Gastrocnemius medialis (tissue), 4 donors: ENCODE data around the gene LY86. TPM values are rescaled to one million over a fixed set of nuclear protein-coding genes. Genes with fewer than 3 reads are reported as not detected.

Experiments used
- ATAC-seq, 2 donors: fragments of 150-250 bp; one replicate each; pipeline ENCODE4 v1.9.1; 2016
- DNase-seq, 2 donors: peaks; one replicate each; pipeline ENCODE4 v3.0.0-alpha.2; 2019
- H3K27ac ChIP-seq, 4 donors: fragments of 200-600 bp; sonication (generic); 1 replicate in 1 of 4; 2 replicates in 3 of 4; pipeline ENCODE4 v1.5.1; 2016 to 2018; ENCODE audit warnings: mild to moderate bottlenecking in 2 of 4, moderate library complexity in 1 of 4
- H3K27me3 ChIP-seq, 3 donors: fragments of 200-600 bp; sonication (generic) in 2 of 3; 1 replicate in 1 of 3; 2 replicates in 2 of 3; pipeline versions ENCODE4 v1.5.1 to v1.6.0; 2016 to 2019; ENCODE audit warnings: mild to moderate bottlenecking in 1 of 3, moderate library complexity in 1 of 3
- H3K36me3 ChIP-seq, 2 donors: fragments of 200-600 bp; sonication (generic) in 1 of 2; one replicate each; pipeline ENCODE4 v1.5.1; 2017 to 2018
- H3K4me1 ChIP-seq, 2 donors: fragments of 200-600 bp; sonication (generic) in 1 of 2; one replicate each; pipeline ENCODE4 v1.5.1; 2016 to 2017; ENCODE audit warnings: mild to moderate bottlenecking in 2 of 2
- H3K4me3 ChIP-seq, 4 donors: fragments of 200-600 bp; sonication (generic) in 3 of 4; 1 replicate in 1 of 4; 2 replicates in 3 of 4; pipeline ENCODE4 v1.5.1; 2016 to 2019; ENCODE audit warnings: mild to moderate bottlenecking in 2 of 4
- H3K9me3 ChIP-seq, 3 donors: fragments of 200-600 bp; sonication (generic) in 2 of 3; 1 replicate in 1 of 3; 2 replicates in 2 of 3; pipeline ENCODE4 v1.5.1; 2016 to 2019
- POLR2A ChIP-seq, 2 donors: fragments of 450-650 bp; IDR thresholded peaks; one replicate each; pipeline ENCODE4 v1.6.1; 2017; ENCODE audit warnings: antibody characterized with exemption in 2 of 2, mild to moderate bottlenecking in 2 of 2, moderate library complexity in 2 of 2
- in situ Hi-C, 4 donors: fragments of 200-750 bp; cut with MboI; loops; one replicate each; pipeline versions ENCODE4 v1.15.0 to v1.8.0; 2017; ENCODE audit warnings: low sequenced_read_pairs in 4 of 4
- intact Hi-C: fragments of 100-400 bp; cut with DNase I; formaldehyde crosslinking; loops from one replicate; pipeline ENCODE4 v1.15.1; 2023; ENCODE audit warnings: low total_unique reads
- total RNA-seq, 4 donors: library from RNA; depleted of rRNA; stranded (reverse); fragments of >200 nt; gene quantifications; one replicate each; pipeline versions ENCODE4 v1.1.0 to v1.2.3, GENCODE V29; 2016
- TF ChIP-seq, protein P1 (sequence below), 5 experiments: fragments of 450-650 bp in 3 of 5; fragments of 200-600 bp in 2 of 5; sonication (generic) in 2 of 5; IDR thresholded peaks in 4 of 5; conservative IDR thresholded peaks in 1 of 5; 1 replicate in 4 of 5; 2 replicates in 1 of 5; pipeline ENCODE4 v1.5.1; 2016 to 2019; ENCODE audit warnings: antibody characterized with exemption in 5 of 5, mild to moderate bottlenecking in 3 of 5, moderate library complexity in 3 of 5

LY86 gene
- total RNA-seq, 4 donors from 2014 or later = 0.49 to 1.3 TPM; not detected in 2

DNA sequence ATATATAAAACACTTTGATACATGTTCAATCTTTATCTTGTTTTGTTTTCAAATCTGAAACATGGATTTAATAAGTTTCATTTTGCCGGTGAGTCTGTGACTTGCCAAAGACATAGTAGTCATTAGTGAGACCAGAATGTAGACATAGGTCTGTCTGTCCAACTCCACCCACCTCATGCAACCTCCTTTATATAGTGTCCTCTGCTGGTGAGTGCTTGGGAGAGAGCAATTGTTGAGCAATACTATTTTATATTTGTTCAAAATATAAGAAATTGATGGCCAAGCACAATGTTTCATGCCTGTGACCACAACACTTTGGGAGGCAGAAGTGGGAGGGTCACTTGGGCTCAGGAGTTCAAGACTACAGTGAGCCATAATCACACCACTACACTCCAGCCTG is 10.8 kb upstream of the LY86 start:
- no peaks in the 10 kb centered on the region for H3K9me3 ChIP-seq
- no peaks in the 10 kb centered on the region for H3K36me3 ChIP-seq
- DNase-seq = no peak
- intact Hi-C loops = no loop called here
- H3K27ac ChIP-seq = no peak overlapping the region
- no peak for ATAC-seq
- H3K27me3 ChIP-seq = no peaks in the 10 kb centered on the region
- no peak overlapping the region for H3K4me3 ChIP-seq
- no peaks in the 10 kb centered on the region for H3K4me1 ChIP-seq
- TF ChIP-seq, protein P1, sequence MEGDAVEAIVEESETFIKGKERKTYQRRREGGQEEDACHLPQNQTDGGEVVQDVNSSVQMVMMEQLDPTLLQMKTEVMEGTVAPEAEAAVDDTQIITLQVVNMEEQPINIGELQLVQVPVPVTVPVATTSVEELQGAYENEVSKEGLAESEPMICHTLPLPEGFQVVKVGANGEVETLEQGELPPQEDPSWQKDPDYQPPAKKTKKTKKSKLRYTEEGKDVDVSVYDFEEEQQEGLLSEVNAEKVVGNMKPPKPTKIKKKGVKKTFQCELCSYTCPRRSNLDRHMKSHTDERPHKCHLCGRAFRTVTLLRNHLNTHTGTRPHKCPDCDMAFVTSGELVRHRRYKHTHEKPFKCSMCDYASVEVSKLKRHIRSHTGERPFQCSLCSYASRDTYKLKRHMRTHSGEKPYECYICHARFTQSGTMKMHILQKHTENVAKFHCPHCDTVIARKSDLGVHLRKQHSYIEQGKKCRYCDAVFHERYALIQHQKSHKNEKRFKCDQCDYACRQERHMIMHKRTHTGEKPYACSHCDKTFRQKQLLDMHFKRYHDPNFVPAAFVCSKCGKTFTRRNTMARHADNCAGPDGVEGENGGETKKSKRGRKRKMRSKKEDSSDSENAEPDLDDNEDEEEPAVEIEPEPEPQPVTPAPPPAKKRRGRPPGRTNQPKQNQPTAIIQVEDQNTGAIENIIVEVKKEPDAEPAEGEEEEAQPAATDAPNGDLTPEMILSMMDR (IDR thresholded peaks at IDR 0.05 in 4 of 5, conservative IDR thresholded peaks at IDR 0.05 in 1 of 5) = no peak
- TF ChIP-seq POLR2A (IDR thresholded peaks at IDR 0.05) = no peak
- in situ Hi-C loops = no loop called here

DNA sequence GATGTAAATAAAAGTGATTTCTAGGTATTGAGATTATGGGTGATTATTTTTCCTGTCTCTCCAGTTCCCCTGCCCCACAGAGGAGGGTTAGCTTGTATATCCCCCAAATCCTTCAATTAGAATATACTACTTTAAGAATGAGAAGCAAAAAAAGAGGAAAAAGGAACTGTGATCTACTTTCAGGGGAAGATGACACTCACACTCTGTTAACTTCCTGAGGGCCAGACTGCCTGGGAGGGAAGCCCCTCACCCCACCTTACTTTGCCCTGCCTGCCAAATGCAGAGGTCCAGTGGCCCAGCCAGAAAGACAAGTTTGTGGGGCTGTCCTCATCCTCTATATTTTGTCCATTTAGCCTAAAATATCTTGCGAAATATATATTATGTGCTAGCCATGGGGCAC is 9.2 kb upstream of the LY86 start:
- DNase-seq (no peak), ATAC-seq (no peak)
- no peak overlapping the region for H3K4me3 ChIP-seq
- no peak overlapping the region for H3K27ac ChIP-seq
- in situ Hi-C loops (no loop called here), intact Hi-C loops (no loop called here)
- H3K36me3 ChIP-seq = no peaks in the 10 kb centered on the region
- H3K27me3 ChIP-seq = no peaks in the 10 kb centered on the region
- no peaks in the 10 kb centered on the region for H3K9me3 ChIP-seq
- TF ChIP-seq, protein P1 (IDR thresholded peaks at IDR 0.05 in 4 of 5, conservative IDR thresholded peaks at IDR 0.05 in 1 of 5) = no peak
- no peak for TF ChIP-seq POLR2A (IDR thresholded peaks at IDR 0.05)
- H3K4me1 ChIP-seq = no peaks in the 10 kb centered on the region

DNA sequence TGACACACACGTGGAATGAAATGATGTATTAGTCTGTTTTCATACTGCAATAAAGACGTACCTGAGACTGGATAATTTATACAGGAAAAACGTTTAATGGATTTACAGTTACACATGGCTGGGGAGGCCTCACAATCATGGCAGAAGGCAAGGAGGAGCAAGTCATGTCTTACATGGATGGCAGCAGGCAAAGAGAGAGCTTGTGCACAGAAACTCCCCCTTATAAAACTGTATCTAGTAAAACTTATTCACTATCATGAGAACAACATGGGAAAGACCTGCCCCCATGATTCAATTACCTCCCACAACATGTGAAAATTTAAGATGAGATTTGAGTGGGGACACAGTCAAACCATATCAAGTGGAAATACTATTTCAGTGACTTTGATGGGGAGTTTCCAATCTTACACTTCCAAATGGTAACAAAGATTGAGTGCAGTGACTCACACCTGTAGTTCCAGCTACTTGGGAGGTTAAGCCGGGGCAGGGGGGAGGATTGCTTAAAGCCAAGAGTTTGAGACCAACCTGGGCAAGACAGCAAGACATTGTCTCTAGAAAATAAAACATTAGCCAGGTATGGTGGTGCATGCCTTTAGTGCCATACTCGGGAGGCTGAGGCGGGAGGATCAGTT is 8.2 kb upstream of the LY86 start:
- intact Hi-C loops (no loop called here), in situ Hi-C loops (no loop called here)
- H3K4me1 ChIP-seq = no peaks in the 10 kb centered on the region
- TF ChIP-seq, protein P1 (IDR thresholded peaks at IDR 0.05 in 4 of 5, conservative IDR thresholded peaks at IDR 0.05 in 1 of 5) = no peak
- no peak for TF ChIP-seq POLR2A (IDR thresholded peaks at IDR 0.05)
- no peak overlapping the region for H3K27ac ChIP-seq
- no peaks in the 10 kb centered on the region for H3K27me3 ChIP-seq
- H3K9me3 ChIP-seq = no peaks in the 10 kb centered on the region
- no peaks in the 10 kb centered on the region for H3K36me3 ChIP-seq
- DNase-seq = no peak
- ATAC-seq = no peak
- H3K4me3 ChIP-seq = no peak overlapping the region

DNA sequence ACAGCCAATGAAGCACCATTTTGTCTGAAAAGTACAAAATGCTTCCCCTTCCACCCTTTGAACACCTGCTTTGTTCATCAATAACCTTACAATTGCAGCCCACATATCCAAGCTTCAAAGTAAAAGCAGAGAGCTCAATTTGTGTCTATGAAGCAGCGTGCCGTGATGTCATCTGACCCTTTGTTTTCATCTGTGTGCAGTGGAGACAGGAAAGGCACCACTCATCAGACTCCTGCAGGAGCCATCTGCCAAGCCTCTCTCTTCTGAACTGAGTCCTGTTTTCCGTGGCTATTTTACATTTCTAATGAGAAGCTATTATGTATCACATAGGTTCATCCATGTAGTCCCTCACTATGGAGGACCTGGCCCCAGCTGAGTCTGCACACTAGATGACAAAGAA is 7.5 kb upstream of the LY86 start:
- no peaks in the 10 kb centered on the region for H3K4me1 ChIP-seq
- intact Hi-C loops = no loop called here
- DNase-seq = no peak
- H3K9me3 ChIP-seq = no peaks in the 10 kb centered on the region
- H3K36me3 ChIP-seq = no peaks in the 10 kb centered on the region
- no peak overlapping the region for H3K27ac ChIP-seq
- in situ Hi-C loops = no loop called here
- H3K27me3 ChIP-seq = no peaks in the 10 kb centered on the region
- ATAC-seq = no peak
- TF ChIP-seq, protein P1 (IDR thresholded peaks at IDR 0.05 in 4 of 5, conservative IDR thresholded peaks at IDR 0.05 in 1 of 5) = no peak
- no peak for TF ChIP-seq POLR2A (IDR thresholded peaks at IDR 0.05)
- H3K4me3 ChIP-seq = no peak overlapping the region

DNA sequence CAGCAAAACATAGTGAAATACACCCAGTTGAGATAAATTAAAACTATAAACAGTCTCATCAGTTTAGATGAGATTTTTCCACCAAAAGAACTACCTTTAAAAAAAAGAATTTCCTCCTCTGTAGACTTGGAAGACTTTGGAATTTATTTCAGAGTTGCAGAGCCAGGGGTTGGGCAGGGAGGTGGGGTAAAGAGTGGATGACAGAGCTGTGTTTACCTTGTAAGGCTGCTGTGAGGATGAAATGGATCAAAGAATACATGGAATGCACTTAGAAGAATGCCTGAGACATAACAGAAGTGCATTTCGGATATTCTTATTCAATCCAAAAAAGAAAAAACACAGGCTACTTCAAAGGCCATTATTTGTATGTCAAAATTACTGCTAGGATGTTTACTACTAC is 6.4 kb upstream of the LY86 start:
- Histone ChIP-seq H3K4me1 (no peaks in the 10 kb centered on the region), H3K4me3 (no peak overlapping the region), H3K9me3 (no peaks in the 10 kb centered on the region), H3K27ac (no peak overlapping the region), H3K27me3 (no peaks in the 10 kb centered on the region), H3K36me3 (no peaks in the 10 kb centered on the region)
- ATAC-seq = no peak
- TF ChIP-seq POLR2A (IDR thresholded peaks at IDR 0.05) = no peak
- TF ChIP-seq, protein P1 (IDR thresholded peaks at IDR 0.05 in 4 of 5, conservative IDR thresholded peaks at IDR 0.05 in 1 of 5) = no peak
- DNase-seq = no peak
- in situ Hi-C loops (no loop called here), intact Hi-C loops (no loop called here)
